K562 (cell line): ENCODE data around the gene PLCL1. TPM values are rescaled to one million over a fixed set of nuclear protein-coding genes. Genes with fewer than 3 reads are reported as not detected.
A peak's percentile ranks its signal among the peaks of the same experiment; 100 is the strongest.

Source experiments
- AFF4 ChIP-seq: sonication (generic); formaldehyde crosslinking; IDR thresholded peaks from 2 replicates; pipeline ENCODE4 v1.8.0; 2023; ENCODE audit warnings: mild to moderate bottlenecking, missing genetic modification reagents
- ARID4B ChIP-seq: sonication (generic); formaldehyde crosslinking; IDR thresholded peaks from 2 replicates; pipeline ENCODE4 v1.8.0; 2022; ENCODE audit warnings: mild to moderate bottlenecking, missing genetic modification reagents
- CBFA2T3 ChIP-seq: fragments of 450-650 bp; IDR thresholded peaks from 2 replicates; pipeline ENCODE4 v1.6.1; 2017
- DMBX1 ChIP-seq: fragments of 250-450 bp; sonication (Bioruptor Pico); IDR thresholded peaks from 2 replicates; pipeline ENCODE4 v1.8.0; 2022; ENCODE audit warnings: inconsistent platforms, mild to moderate bottlenecking, moderate library complexity, borderline replicate concordance
- DPF2 ChIP-seq: fragments of 450-650 bp; IDR thresholded peaks from 2 replicates; pipeline ENCODE4 v1.6.1; 2016
- EP300 ChIP-seq: IDR thresholded peaks from 2 replicates; pipeline ENCODE4 v1.6.1; 2012; ENCODE audit warnings: low read length, improper control_type of control experiment
- FOXJ2 ChIP-seq: fragments of 200-800 bp; sonication (Bioruptor generic); IDR thresholded peaks from 2 replicates; pipeline ENCODE4 v1.6.1; 2016; ENCODE audit warnings: missing genetic modification characterization, missing compliant biosample characterization
- GMEB1 ChIP-seq: fragments of 250-450 bp; sonication (Bioruptor Pico); IDR thresholded peaks from 2 replicates; pipeline ENCODE4 v1.4.0; 2020; ENCODE audit warnings: mild to moderate bottlenecking
- HDAC8 ChIP-seq: fragments of 450-650 bp; IDR thresholded peaks from 2 replicates; pipeline ENCODE4 v1.6.1; 2016; ENCODE audit warnings: mild to moderate bottlenecking, missing genetic modification characterization, moderate library complexity, missing compliant biosample characterization
- KLF13 ChIP-seq: fragments of 450-650 bp; IDR thresholded peaks from 2 replicates; pipeline ENCODE4 v1.6.1; 2016; ENCODE audit warnings: missing genetic modification characterization, low read depth, mild to moderate bottlenecking, missing compliant biosample characterization, moderate library complexity, borderline replicate concordance
- MED1 ChIP-seq: sonication (generic); formaldehyde crosslinking; IDR thresholded peaks from 2 replicates; pipeline ENCODE4 v1.8.1; 2023; ENCODE audit warnings: missing genetic modification reagents, borderline replicate concordance
- PHF8 ChIP-seq: fragments of 200-600 bp; sonication (generic); IDR thresholded peaks from 2 replicates; pipeline ENCODE4 v1.6.1; 2012; ENCODE audit warnings: mixed run types, mild to moderate bottlenecking, inconsistent platforms, low read length, moderate library complexity, borderline replicate concordance
- POLR2G ChIP-seq: fragments of 200-400 bp; formaldehyde crosslinking; IDR thresholded peaks from 2 replicates; pipeline ENCODE4 v1.6.1; 2017; ENCODE audit warnings: low read depth, mild to moderate bottlenecking, antibody characterized with exemption, low read length, moderate library complexity
- SMARCA4 ChIP-seq: fragments of 450-650 bp; IDR thresholded peaks from 2 replicates; pipeline ENCODE4 v1.6.1; 2016
- SMARCC2 ChIP-seq: fragments of 450-650 bp; IDR thresholded peaks from 2 replicates; pipeline ENCODE4 v1.6.1; 2017; ENCODE audit warnings: antibody characterized with exemption, moderate library complexity, mild to moderate bottlenecking, low read depth
- SRSF9 ChIP-seq: fragments of 200-400 bp; formaldehyde crosslinking; IDR thresholded peaks from 2 replicates; pipeline ENCODE4 v1.6.1; 2017; ENCODE audit warnings: low read depth, low read length, borderline replicate concordance
- TCF3 ChIP-seq: sonication (generic); formaldehyde crosslinking; IDR thresholded peaks from 2 replicates; pipeline ENCODE4 v1.4.0; 2020; ENCODE audit warnings: mild to moderate bottlenecking, missing genetic modification reagents
- TRIM24 ChIP-seq, 2 experiments: fragments of 450-650 bp; IDR thresholded peaks; 2 replicates each; pipeline ENCODE4 v1.6.1; 2016
- XRCC5 ChIP-seq: fragments of 200-400 bp; formaldehyde crosslinking; IDR thresholded peaks from 2 replicates; pipeline ENCODE4 v1.6.1; 2017; ENCODE audit warnings: low read depth, mild to moderate bottlenecking, low read length
- ZNF253 ChIP-seq: fragments of 250-450 bp; sonication (Bioruptor Pico); conservative IDR thresholded peaks from 2 replicates; pipeline ENCODE4 v1.6.1; 2021; ENCODE audit warnings: mild to moderate bottlenecking
- ZNF717 ChIP-seq: fragments of 250-450 bp; sonication (Bioruptor Pico); IDR thresholded peaks from 2 replicates; pipeline ENCODE4 v1.5.0; 2021
- polyA plus RNA-seq, 8 experiments: library from polyadenylated mRNA; depleted of rRNA in 4 of 8; stranded (reverse) in 5 of 8; unstranded in 3 of 8; fragments of >200 nt; fragmentation: Nextera tagmentation in 2 of 8; fragmentation: Illumina TruSeq in 1 of 8; extraction: Ambion mirVana in 2 of 8; extraction: Trizol in 1 of 8; gene quantifications; 2 replicates each; pipeline versions ENCODE4 v1.2.1 to v1.2.3, GENCODE V29; 2011 to 2014; ENCODE audit warnings: inconsistent platforms in 1 of 8, missing spikeins in 1 of 8
- total RNA-seq, 7 experiments: library from RNA; depleted of rRNA in 6 of 7; stranded (reverse); fragments of >200 nt in 6 of 7; fragmentation: Illumina TruSeq in 2 of 7; extraction: Trizol in 2 of 7; gene quantifications; 2 replicates each; pipeline versions ENCODE4 v1.2.1 to v1.2.3, GENCODE V29; 2011 to 2021; ENCODE audit warnings: low replicate concordance in 1 of 7

PLCL1 gene
- total and polyA plus RNA-seq, 9 of the 15 experiments (the other 6 are each of a cell fraction or from before 2014, with no cell fraction given), result 2.0 to 17.7 (median 8.6) TPM

GRCh38 chr2:197994751-197995150, 190.4 kb downstream of the PLCL1 start (continued):
- TF ChIP-seq ARID4B (CRISPR knock-in tag), result no peak
- TF ChIP-seq PHF8, result no peak
- TF ChIP-seq CBFA2T3, result peak; percentile 69
- TF ChIP-seq DPF2, result peak; percentile 78; the same call in 1 of the 2 replicates
- no peak for TF ChIP-seq SRSF9
- peak; percentile 54 for TF ChIP-seq TCF3 (CRISPR knock-in tag)
- TF ChIP-seq FOXJ2 (tag), result no peak
- no peak for TF ChIP-seq MED1 (CRISPR knock-in tag)
- peak; percentile 63 for TF ChIP-seq EP300
- TF ChIP-seq POLR2G, result no peak
- peak; percentile 67; the same call in 1 of the 2 replicates for TF ChIP-seq DMBX1 (CRISPR knock-in tag)
- no peak for TF ChIP-seq HDAC8
- no peak for TF ChIP-seq GMEB1 (CRISPR knock-in tag)
- 0 out of 4 replicates have a peak, but pooled peaks of 1 of the 2 experiments have one; percentile 11 for TF ChIP-seq TRIM24 (IDR thresholded peaks at IDR 0.05)
- no peak for TF ChIP-seq XRCC5
- no peak for TF ChIP-seq ZNF717 (CRISPR knock-in tag)
- TF ChIP-seq SMARCC2, result no peak
- no peak for TF ChIP-seq ZNF253 (CRISPR knock-in tag)
- TF ChIP-seq SMARCA4, result peak; percentile 69
- no peak for TF ChIP-seq AFF4 (CRISPR knock-in tag)
- no peak for TF ChIP-seq KLF13 (tag)
